HepG2 (cell line): ENCODE data around the gene FKBP10. TPM values are rescaled to one million over a fixed set of nuclear protein-coding genes. Genes with fewer than 3 reads are reported as not detected.

Experiments
- ARHGAP35 ChIP-seq: sonication (generic); formaldehyde crosslinking; IDR thresholded peaks from 2 replicates; pipeline ENCODE4 v1.9.0; 2022; ENCODE audit warnings: mild to moderate bottlenecking, inconsistent platforms, moderate library complexity, missing genetic modification reagents, borderline replicate concordance
- CREM ChIP-seq, 2 experiments: sonication (generic) in 1 of 2; formaldehyde crosslinking in 1 of 2; IDR thresholded peaks; 2 replicates each; pipeline versions ENCODE4 v1.4.0 to v1.6.1; 2016 to 2020; ENCODE audit warnings: antibody characterized with exemption in 1 of 2, mild to moderate bottlenecking in 1 of 2, missing genetic modification reagents in 1 of 2
- GPN1 ChIP-seq: sonication (generic); formaldehyde crosslinking; IDR thresholded peaks from 2 replicates; pipeline ENCODE4 v1.5.1; 2020; ENCODE audit warnings: missing genetic modification reagents, borderline replicate concordance
- GRHL1 ChIP-seq: sonication (generic); formaldehyde crosslinking; conservative IDR thresholded peaks from 2 replicates; pipeline ENCODE4 v1.8.0; 2022; ENCODE audit warnings: missing genetic modification reagents
- JDP2 ChIP-seq: sonication (generic); formaldehyde crosslinking; IDR thresholded peaks from 2 replicates; pipeline ENCODE4 v1.8.1; 2022; ENCODE audit warnings: missing genetic modification reagents, borderline replicate concordance
- MEIS2 ChIP-seq: sonication (generic); formaldehyde crosslinking; IDR thresholded peaks from 2 replicates; pipeline ENCODE4 v1.9.0; 2021; ENCODE audit warnings: mild to moderate bottlenecking, missing genetic modification reagents
- MNT ChIP-seq: fragments of 450-650 bp; IDR thresholded peaks from 2 replicates; pipeline ENCODE4 v1.6.1; 2016
- MYNN ChIP-seq: sonication (generic); formaldehyde crosslinking; IDR thresholded peaks from 2 replicates; pipeline ENCODE4 v1.4.0; 2020; ENCODE audit warnings: mild to moderate bottlenecking, low read depth, missing genetic modification reagents
- PATZ1 ChIP-seq: sonication (generic); formaldehyde crosslinking; IDR thresholded peaks from 2 replicates; pipeline ENCODE4 v1.4.0; 2020; ENCODE audit warnings: missing genetic modification reagents
- RBM39 ChIP-seq: fragments of 200-400 bp; formaldehyde crosslinking; IDR thresholded peaks from one replicate; pipeline ENCODE4 v1.6.1; 2018; ENCODE audit warnings: antibody characterized with exemption, mild to moderate bottlenecking, low read depth, low read length; ENCODE audit not compliant: poor library complexity, severe bottlenecking
- RFX5 ChIP-seq: IDR thresholded peaks from 2 replicates; pipeline ENCODE4 v1.6.1; 2011; ENCODE audit warnings: low read depth, low read length, improper control_type of control experiment
- RXRA ChIP-seq: sonication (generic); formaldehyde crosslinking; IDR thresholded peaks from 2 replicates; pipeline ENCODE4 v1.5.1; 2020; ENCODE audit warnings: missing genetic modification reagents
- SAP130 ChIP-seq: IDR thresholded peaks from 2 replicates; pipeline ENCODE4 v1.6.1; 2016; ENCODE audit warnings: low read depth
- SKI ChIP-seq: fragments of 450-650 bp; IDR thresholded peaks from one replicate; pipeline ENCODE4 v1.6.1; 2018; ENCODE audit warnings: mild to moderate bottlenecking; ENCODE audit not compliant: partially characterized antibody
- SP1 ChIP-seq, 2 experiments: fragments of 450-650 bp in 1 of 2; sonication (generic) in 1 of 2; formaldehyde crosslinking in 1 of 2; IDR thresholded peaks; 2 replicates each; pipeline versions ENCODE4 v1.4.0 to v1.6.1; 2016 to 2020; ENCODE audit warnings: missing genetic modification reagents in 1 of 2
- TEAD2 ChIP-seq: sonication (generic); formaldehyde crosslinking; IDR thresholded peaks from 2 replicates; pipeline ENCODE4 v1.9.0; 2021; ENCODE audit warnings: missing genetic modification reagents
- THAP11 ChIP-seq: IDR thresholded peaks from 2 replicates; pipeline ENCODE4 v1.6.1; 2016; ENCODE audit warnings: missing biosample characterization, missing genetic modification reagents
- TSC22D2 ChIP-seq: sonication (generic); formaldehyde crosslinking; IDR thresholded peaks from 2 replicates; pipeline ENCODE4 v1.5.1; 2020; ENCODE audit warnings: missing genetic modification reagents, mild to moderate bottlenecking, borderline replicate concordance
- ZNF235 ChIP-seq: sonication (generic); formaldehyde crosslinking; IDR thresholded peaks from 2 replicates; pipeline ENCODE4 v1.8.1; 2023; ENCODE audit warnings: mild to moderate bottlenecking, missing genetic modification reagents, borderline replicate concordance
- ZNF484 ChIP-seq: sonication (generic); formaldehyde crosslinking; IDR thresholded peaks from 2 replicates; pipeline ENCODE4 v1.5.1; 2020; ENCODE audit warnings: mild to moderate bottlenecking, low read depth, missing genetic modification reagents, borderline replicate concordance
- ZSCAN21 ChIP-seq: sonication (generic); formaldehyde crosslinking; IDR thresholded peaks from 2 replicates; pipeline ENCODE4 v1.8.0; 2022; ENCODE audit warnings: mild to moderate bottlenecking, missing genetic modification reagents, moderate library complexity, borderline replicate concordance
- polyA plus RNA-seq, 8 experiments: library from polyadenylated mRNA; depleted of rRNA in 3 of 8; stranded (reverse) in 7 of 8; unstranded in 1 of 8; fragments of >200 nt; fragmentation: Illumina TruSeq in 4 of 8; extraction: Trizol in 4 of 8; gene quantifications; 2 replicates each; pipeline versions ENCODE4 v1.2.1 to v1.2.3, GENCODE V29; 2011 to 2016; ENCODE audit warnings: low read depth in 4 of 8, missing spikeins in 1 of 8, mixed read lengths in 1 of 8; ENCODE audit not compliant: insufficient read depth in 1 of 8
- total RNA-seq, 5 experiments: library from RNA; depleted of rRNA; stranded (reverse); fragments of >200 nt; fragmentation: Illumina TruSeq; extraction: Trizol; gene quantifications; 2 replicates each; pipeline ENCODE4 v1.2.3, GENCODE V29; 2016; ENCODE audit warnings: low read depth in 1 of 5
- TF ChIP-seq, protein P1 (sequence below): sonication (generic); formaldehyde crosslinking; IDR thresholded peaks from 2 replicates; pipeline ENCODE4 v1.4.0; 2020; ENCODE audit warnings: missing genetic modification reagents, mild to moderate bottlenecking, borderline replicate concordance

Gene FKBP10
- total and polyA plus RNA-seq, 2 of the 13 experiments (the other 11 are each of a cell fraction or from before 2014, with no cell fraction given), result 149 to 573 TPM

GRCh38 chr17:41777574-41778188 lies 35.1 kb upstream of the FKBP10 start (continued):
- TF ChIP-seq CREM (IDR thresholded peaks at IDR 0.05), result peak; percentile 30; the same call in 1 of the 2 replicates
- TF ChIP-seq CREM (CRISPR knock-in tag; IDR thresholded peaks at IDR 0.05), result no peak
- no peak for TF ChIP-seq GRHL1
- peak; percentile 93 for TF ChIP-seq PATZ1 (CRISPR knock-in tag)
- no peak for TF ChIP-seq ZNF484 (CRISPR knock-in tag)
- no peak for TF ChIP-seq TSC22D2 (CRISPR knock-in tag)
- TF ChIP-seq MNT, result no peak
- TF ChIP-seq RXRA (CRISPR knock-in tag), result no peak; the same call in 1 of the 2 replicates
- peak; percentile 81 for TF ChIP-seq RBM39
- no peak for TF ChIP-seq JDP2
- no peak for TF ChIP-seq GPN1 (CRISPR knock-in tag)
- TF ChIP-seq ZSCAN21 (CRISPR knock-in tag), result no peak
- 0 out of 2 replicates have a peak, but pooled peaks have one; percentile 19 for TF ChIP-seq THAP11 (CRISPR knock-in tag)
- no peak for TF ChIP-seq RFX5
- no peak for TF ChIP-seq TEAD2 (CRISPR knock-in tag)
- no peak for TF ChIP-seq MEIS2 (CRISPR knock-in tag)
- TF ChIP-seq SP1 (IDR thresholded peaks at IDR 0.05), result no peak
- no peak for TF ChIP-seq SP1 (CRISPR knock-in tag; IDR thresholded peaks at IDR 0.05)
- 0 out of 2 replicates have a peak, but pooled peaks have one; percentile 3 for TF ChIP-seq MYNN (CRISPR knock-in tag)
- TF ChIP-seq, protein P1, sequence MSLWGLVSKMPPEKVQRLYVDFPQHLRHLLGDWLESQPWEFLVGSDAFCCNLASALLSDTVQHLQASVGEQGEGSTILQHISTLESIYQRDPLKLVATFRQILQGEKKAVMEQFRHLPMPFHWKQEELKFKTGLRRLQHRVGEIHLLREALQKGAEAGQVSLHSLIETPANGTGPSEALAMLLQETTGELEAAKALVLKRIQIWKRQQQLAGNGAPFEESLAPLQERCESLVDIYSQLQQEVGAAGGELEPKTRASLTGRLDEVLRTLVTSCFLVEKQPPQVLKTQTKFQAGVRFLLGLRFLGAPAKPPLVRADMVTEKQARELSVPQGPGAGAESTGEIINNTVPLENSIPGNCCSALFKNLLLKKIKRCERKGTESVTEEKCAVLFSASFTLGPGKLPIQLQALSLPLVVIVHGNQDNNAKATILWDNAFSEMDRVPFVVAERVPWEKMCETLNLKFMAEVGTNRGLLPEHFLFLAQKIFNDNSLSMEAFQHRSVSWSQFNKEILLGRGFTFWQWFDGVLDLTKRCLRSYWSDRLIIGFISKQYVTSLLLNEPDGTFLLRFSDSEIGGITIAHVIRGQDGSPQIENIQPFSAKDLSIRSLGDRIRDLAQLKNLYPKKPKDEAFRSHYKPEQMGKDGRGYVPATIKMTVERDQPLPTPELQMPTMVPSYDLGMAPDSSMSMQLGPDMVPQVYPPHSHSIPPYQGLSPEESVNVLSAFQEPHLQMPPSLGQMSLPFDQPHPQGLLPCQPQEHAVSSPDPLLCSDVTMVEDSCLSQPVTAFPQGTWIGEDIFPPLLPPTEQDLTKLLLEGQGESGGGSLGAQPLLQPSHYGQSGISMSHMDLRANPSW (CRISPR knock-in tag), result no peak
- peak; percentile 82 for TF ChIP-seq SAP130 (CRISPR knock-in tag)
- no peak for TF ChIP-seq ZNF235 (CRISPR knock-in tag)
- peak; percentile 8 for TF ChIP-seq SKI
- no peak for TF ChIP-seq ARHGAP35 (CRISPR knock-in tag)
